HL-60/S4 (cell line): ENCODE results near the gene ALPI.

ENCODE experiments used
- in situ Hi-C: fragments of 300-500 bp; cut with MboI; formaldehyde crosslinking; loops from 2 replicates; pipeline ENCODE4 v1.14.3; 2022; ENCODE audit warnings: low sequenced_read_pairs

Gene ALPI

GRCh38 chr2:232458051-232458660 lies 2.2 kb downstream of the ALPI start:
- in situ Hi-C loops, result no loop called here

GRCh38 chr2:232458661-232459418 lies 2.9 kb downstream of the ALPI start:
- in situ Hi-C loops, result no loop called here

- in situ Hi-C loops, result no loop called here
These were observed 3.6 kb downstream of the ALPI start for GRCh38 chr2:232459419-232460035.

GRCh38 chr2:232460171-232460570 lies 4.2 kb downstream of the ALPI start:
- in situ Hi-C loops, result no loop called here

GRCh38 chr2:232463701-232464543 lies 8.0 kb downstream of the ALPI start:
- in situ Hi-C loops, result no loop called here

- in situ Hi-C loops, result no loop called here
These were observed 8.6 kb downstream of the ALPI start for GRCh38 chr2:232464544-232464885.

- in situ Hi-C loops, result no loop called here
These were observed 9.1 kb downstream of the ALPI start for GRCh38 chr2:232465061-232465460.

- in situ Hi-C loops, result no loop called here
These were observed 10.3 kb downstream of the ALPI start for GRCh38 chr2:232466221-232466620.

GRCh38 chr2:232473467-232473890 lies 17.5 kb downstream of the ALPI start:
- in situ Hi-C loops, result no loop called here

GRCh38 chr2:232476045-232476444 lies 20.1 kb downstream of the ALPI start:
- in situ Hi-C loops, result no loop called here

GRCh38 chr2:232476791-232477190 lies 20.8 kb downstream of the ALPI start:
- in situ Hi-C loops, result no loop called here

- in situ Hi-C loops, result no loop called here
These were observed 22.0 kb downstream of the ALPI start for GRCh38 chr2:232477751-232478510.

- in situ Hi-C loops, result no loop called here
These were observed 22.8 kb downstream of the ALPI start for GRCh38 chr2:232478571-232479340.

- in situ Hi-C loops, result no loop called here
These were observed 23.6 kb downstream of the ALPI start for GRCh38 chr2:232479341-232480200.

GRCh38 chr2:232480201-232481190 lies 24.5 kb downstream of the ALPI start:
- in situ Hi-C loops, result no loop called here

GRCh38 chr2:232481322-232482140 lies 25.6 kb downstream of the ALPI start:
- in situ Hi-C loops, result no loop called here
